ENCODE measurements around the gene RALB. TPM values are rescaled to one million over a fixed set of nuclear protein-coding genes. Genes with fewer than 3 reads are reported as not detected.

RALB gene
- polyA plus RNA-seq, 1 of the 3 experiments (the other 2 are of a cell fraction) = 37.2 TPM

DNA sequence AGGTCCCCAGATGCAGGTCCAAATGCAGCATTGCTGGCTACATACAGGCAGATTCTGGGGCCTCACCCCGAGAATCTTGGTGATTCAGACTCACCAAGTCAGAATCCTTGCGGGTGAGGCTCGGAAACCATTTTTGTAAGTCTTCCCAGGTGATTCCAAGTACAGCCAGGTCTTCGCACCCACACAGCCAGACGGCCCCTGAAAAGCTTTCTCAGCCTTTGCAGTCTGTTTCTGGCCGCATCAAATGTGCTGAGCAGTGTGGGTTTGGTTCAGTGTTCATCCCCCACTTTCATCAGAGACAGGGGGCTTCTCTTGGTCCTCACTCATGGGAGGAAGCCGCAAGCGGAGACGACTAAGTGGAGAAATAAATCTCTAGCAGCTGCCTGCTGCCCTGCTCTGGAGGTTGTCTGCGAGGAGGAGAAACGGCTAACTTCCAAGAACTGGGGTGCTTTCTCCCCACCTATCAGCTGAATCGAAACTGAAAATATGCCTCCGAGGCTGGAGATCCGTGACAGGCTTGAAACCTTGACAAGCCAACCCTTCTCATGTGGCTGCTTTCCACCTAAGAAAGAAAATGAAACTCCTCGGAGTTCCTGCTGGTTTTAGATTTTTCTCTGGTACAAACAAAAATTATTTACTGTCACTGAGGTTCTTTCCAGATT is 20.5 kb upstream of the RALB start:
- peaks cover 1 to 18% of the 10 kb centered on the region in 2 experiments; a peak in 2 of 4 replicates for H3K4me1 ChIP-seq (ENCODE audit: control insufficient read depth in 1 of 2, insufficient read depth in 2 of 2, low read depth in 1 of 2, low read length in 1 of 2)
- no peaks in the 10 kb centered on the region for H3K79me2 ChIP-seq (ENCODE audit: insufficient read depth)
- no peaks in the 10 kb centered on the region for H3K27me3 ChIP-seq (ENCODE audit: insufficient read depth)
- H3F3A ChIP-seq (replicated peaks; ENCODE audit: insufficient read depth) = no peaks in the 10 kb centered on the region
- no peaks in the 10 kb centered on the region for H3K9me3 ChIP-seq
- CTCF ChIA-PET = no interaction called here
- no peak overlapping the region for H3K9ac ChIP-seq
- DNase-seq = no peak
- no peaks in the 10 kb centered on the region for H4K20me1 ChIP-seq (ENCODE audit: insufficient read depth)
- no peaks in the 10 kb centered on the region for H3K36me3 ChIP-seq (replicated peaks in 1 of 2; ENCODE audit: control insufficient read depth in 1 of 2, insufficient read depth in 2 of 2, low read length in 1 of 2)
- WGBS (ENCODE audit: low lambda C conversion rate) = 85% methylated on average over 14 of the region's 15 CpGs
- no peak overlapping the region for H3K4me2 ChIP-seq
- no peak overlapping the region for H2AFZ ChIP-seq (ENCODE audit: low read depth)
- no peak overlapping the region for H3K27ac ChIP-seq (ENCODE audit: low read depth in 2 of 2, low read length in 1 of 2)
- POLR2A ChIA-PET = interaction anchor here (0.6 kb wide), 1 partner anchor 301 kb away, joined by 3 read pairs; no protein-coding TSS in a partner anchor
- H3K9me2 ChIP-seq = no peaks in the 10 kb centered on the region
- TF ChIP-seq, protein P1, sequence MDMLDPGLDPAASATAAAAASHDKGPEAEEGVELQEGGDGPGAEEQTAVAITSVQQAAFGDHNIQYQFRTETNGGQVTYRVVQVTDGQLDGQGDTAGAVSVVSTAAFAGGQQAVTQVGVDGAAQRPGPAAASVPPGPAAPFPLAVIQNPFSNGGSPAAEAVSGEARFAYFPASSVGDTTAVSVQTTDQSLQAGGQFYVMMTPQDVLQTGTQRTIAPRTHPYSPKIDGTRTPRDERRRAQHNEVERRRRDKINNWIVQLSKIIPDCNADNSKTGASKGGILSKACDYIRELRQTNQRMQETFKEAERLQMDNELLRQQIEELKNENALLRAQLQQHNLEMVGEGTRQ (IDR thresholded peaks at IDR 0.05; ENCODE audit: borderline replicate concordance, low read depth, low read length) = no peak
- TF ChIP-seq ELF1 (IDR thresholded peaks at IDR 0.05) (no peak), MEF2A (IDR thresholded peaks at IDR 0.05; ENCODE audit: borderline replicate concordance, low read depth) (no peak), RCOR1 (IDR thresholded peaks at IDR 0.05; ENCODE audit: low read length) (no peak), GABPA (IDR thresholded peaks at IDR 0.05; ENCODE audit: low read depth) (no peak), RXRA (IDR thresholded peaks at IDR 0.05; ENCODE audit: borderline replicate concordance, low read depth) (no peak), RFX5 (IDR thresholded peaks at IDR 0.05; ENCODE audit: low read length) (no peak), FOXM1 (IDR thresholded peaks at IDR 0.05; ENCODE audit: low read depth) (no peak), MXI1 (IDR thresholded peaks at IDR 0.05; ENCODE audit: low read depth, low read length) (no peak)
- H3K4me3 ChIP-seq (ENCODE audit: low read depth in 2 of 2, low read length in 1 of 2) = no peak overlapping the region

DNA sequence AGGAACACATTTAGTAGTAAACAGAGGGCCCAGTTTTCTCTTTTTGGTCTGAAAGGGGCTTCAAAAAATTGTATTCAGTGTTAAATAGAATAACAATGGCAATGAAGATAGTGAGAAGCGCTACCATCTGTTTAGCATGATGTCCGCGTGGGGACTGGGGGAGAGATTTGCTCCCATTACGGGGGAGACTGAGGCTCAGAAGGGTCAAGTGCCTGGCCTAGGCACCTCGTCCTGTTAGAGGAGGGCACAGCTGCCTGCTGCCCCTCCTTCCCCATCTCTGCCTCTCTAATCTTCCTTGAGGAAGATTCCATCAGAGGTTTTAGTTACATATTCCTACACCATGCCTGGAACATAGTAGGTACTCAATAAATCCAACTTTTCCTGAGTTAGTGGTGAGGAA is 19.4 kb upstream of the RALB start:
- Histone ChIP-seq H3K27ac (ENCODE audit: low read depth in 2 of 2, low read length in 1 of 2) (no peak overlapping the region), H3K9me3 (no peaks in the 10 kb centered on the region), H3K9me2 (no peaks in the 10 kb centered on the region), H3K4me1 (ENCODE audit: control insufficient read depth in 1 of 2, insufficient read depth in 2 of 2, low read depth in 1 of 2, low read length in 1 of 2) (peaks cover 9 to 11% of the 10 kb centered on the region in 2 experiments; a peak in 2 of 4 replicates), H3F3A (replicated peaks; ENCODE audit: insufficient read depth) (no peaks in the 10 kb centered on the region), H3K4me3 (ENCODE audit: low read depth in 2 of 2, low read length in 1 of 2) (no peak overlapping the region), H2AFZ (ENCODE audit: low read depth) (no peak overlapping the region), H3K4me2 (no peak overlapping the region), H3K79me2 (ENCODE audit: insufficient read depth) (no peaks in the 10 kb centered on the region), H3K9ac (no peak overlapping the region), H3K36me3 (replicated peaks in 1 of 2; ENCODE audit: control insufficient read depth in 1 of 2, insufficient read depth in 2 of 2, low read length in 1 of 2) (no peaks in the 10 kb centered on the region), H3K27me3 (ENCODE audit: insufficient read depth) (no peaks in the 10 kb centered on the region), H4K20me1 (ENCODE audit: insufficient read depth) (no peaks in the 10 kb centered on the region)
- CTCF ChIA-PET = interaction anchor here (0.7 to 1.0 kb wide), 2 partner anchors 13 to 80 kb away, joined by 3 read pairs; no protein-coding TSS in a partner anchor
- POLR2A ChIA-PET = no interaction called here
- DNase-seq = no peak
- 85% methylated on average over 5 of the region's 5 CpGs for WGBS (ENCODE audit: low lambda C conversion rate)
- TF ChIP-seq, protein P2, sequence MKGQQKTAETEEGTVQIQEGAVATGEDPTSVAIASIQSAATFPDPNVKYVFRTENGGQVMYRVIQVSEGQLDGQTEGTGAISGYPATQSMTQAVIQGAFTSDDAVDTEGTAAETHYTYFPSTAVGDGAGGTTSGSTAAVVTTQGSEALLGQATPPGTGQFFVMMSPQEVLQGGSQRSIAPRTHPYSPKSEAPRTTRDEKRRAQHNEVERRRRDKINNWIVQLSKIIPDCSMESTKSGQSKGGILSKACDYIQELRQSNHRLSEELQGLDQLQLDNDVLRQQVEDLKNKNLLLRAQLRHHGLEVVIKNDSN (IDR thresholded peaks at IDR 0.05; ENCODE audit: borderline replicate concordance, low read depth) = no peak
- TF ChIP-seq EZH2phosphoT487 (IDR thresholded peaks at IDR 0.05; ENCODE audit: borderline replicate concordance, low read depth) (no peak), GATA2 (CRISPR knock-in tag; IDR thresholded peaks at IDR 0.05) (no peak), TCF12 (IDR thresholded peaks at IDR 0.05) (no peak), MEF2A (IDR thresholded peaks at IDR 0.05; ENCODE audit: borderline replicate concordance, low read depth) (no peak), EP300 (IDR thresholded peaks at IDR 0.05; ENCODE audit: borderline replicate concordance in 1 of 2, low read depth in 1 of 2, low read length in 1 of 2) (no peak), FOSL2 (IDR thresholded peaks at IDR 0.05; ENCODE audit: borderline replicate concordance, low read depth) (no peak), CHD2 (IDR thresholded peaks at IDR 0.05; ENCODE audit: low read length, partially characterized antibody) (no peak), TEAD4 (IDR thresholded peaks at IDR 0.05; ENCODE audit: borderline replicate concordance, insufficient read depth) (no peak), NRF1 (IDR thresholded peaks at IDR 0.05; ENCODE audit: low read depth, low read length) (no peak), RFX5 (IDR thresholded peaks at IDR 0.05; ENCODE audit: low read length) (no peak), TAF1 (IDR thresholded peaks at IDR 0.05; ENCODE audit: borderline replicate concordance, low read depth, low read length) (no peak)
- TF ChIP-seq, protein P3, sequence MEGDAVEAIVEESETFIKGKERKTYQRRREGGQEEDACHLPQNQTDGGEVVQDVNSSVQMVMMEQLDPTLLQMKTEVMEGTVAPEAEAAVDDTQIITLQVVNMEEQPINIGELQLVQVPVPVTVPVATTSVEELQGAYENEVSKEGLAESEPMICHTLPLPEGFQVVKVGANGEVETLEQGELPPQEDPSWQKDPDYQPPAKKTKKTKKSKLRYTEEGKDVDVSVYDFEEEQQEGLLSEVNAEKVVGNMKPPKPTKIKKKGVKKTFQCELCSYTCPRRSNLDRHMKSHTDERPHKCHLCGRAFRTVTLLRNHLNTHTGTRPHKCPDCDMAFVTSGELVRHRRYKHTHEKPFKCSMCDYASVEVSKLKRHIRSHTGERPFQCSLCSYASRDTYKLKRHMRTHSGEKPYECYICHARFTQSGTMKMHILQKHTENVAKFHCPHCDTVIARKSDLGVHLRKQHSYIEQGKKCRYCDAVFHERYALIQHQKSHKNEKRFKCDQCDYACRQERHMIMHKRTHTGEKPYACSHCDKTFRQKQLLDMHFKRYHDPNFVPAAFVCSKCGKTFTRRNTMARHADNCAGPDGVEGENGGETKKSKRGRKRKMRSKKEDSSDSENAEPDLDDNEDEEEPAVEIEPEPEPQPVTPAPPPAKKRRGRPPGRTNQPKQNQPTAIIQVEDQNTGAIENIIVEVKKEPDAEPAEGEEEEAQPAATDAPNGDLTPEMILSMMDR (IDR thresholded peaks at IDR 0.05) = no peak
- TF ChIP-seq, protein P4, sequence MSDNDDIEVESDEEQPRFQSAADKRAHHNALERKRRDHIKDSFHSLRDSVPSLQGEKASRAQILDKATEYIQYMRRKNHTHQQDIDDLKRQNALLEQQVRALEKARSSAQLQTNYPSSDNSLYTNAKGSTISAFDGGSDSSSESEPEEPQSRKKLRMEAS (IDR thresholded peaks at IDR 0.05; ENCODE audit: low read depth) = no peak
- TF ChIP-seq, protein P1 (IDR thresholded peaks at IDR 0.05; ENCODE audit: borderline replicate concordance, low read depth, low read length) = no peak
- TF ChIP-seq, protein P5, sequence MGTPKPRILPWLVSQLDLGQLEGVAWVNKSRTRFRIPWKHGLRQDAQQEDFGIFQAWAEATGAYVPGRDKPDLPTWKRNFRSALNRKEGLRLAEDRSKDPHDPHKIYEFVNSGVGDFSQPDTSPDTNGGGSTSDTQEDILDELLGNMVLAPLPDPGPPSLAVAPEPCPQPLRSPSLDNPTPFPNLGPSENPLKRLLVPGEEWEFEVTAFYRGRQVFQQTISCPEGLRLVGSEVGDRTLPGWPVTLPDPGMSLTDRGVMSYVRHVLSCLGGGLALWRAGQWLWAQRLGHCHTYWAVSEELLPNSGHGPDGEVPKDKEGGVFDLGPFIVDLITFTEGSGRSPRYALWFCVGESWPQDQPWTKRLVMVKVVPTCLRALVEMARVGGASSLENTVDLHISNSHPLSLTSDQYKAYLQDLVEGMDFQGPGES (IDR thresholded peaks at IDR 0.05; ENCODE audit: low read depth, low read length) = no peak

Measured in SK-N-SH (cell line).